Karpas-422 (cell line): ENCODE data around the gene CPLX4. TPM values are rescaled to one million over a fixed set of nuclear protein-coding genes. Genes with fewer than 3 reads are reported as not detected.

Experiments
- DNase-seq: peaks from one replicate; pipeline ENCODE4 v3.0.0-alpha.2; 2015
- H2AFZ ChIP-seq: fragments of 200-600 bp; sonication (generic); 2 replicates; pipeline ENCODE4 v1.6.1; 2014; ENCODE audit warnings: antibody characterized with exemption, low read length, mixed read lengths
- H3K27ac ChIP-seq: fragments of 200-600 bp; sonication (generic); 2 replicates; pipeline ENCODE4 v1.5.1; 2014; ENCODE audit warnings: mild to moderate bottlenecking, low read length, moderate library complexity
- H3K27me3 ChIP-seq: fragments of 200-600 bp; sonication (generic); 2 replicates; pipeline ENCODE4 v1.6.1; 2014; ENCODE audit warnings: low read length, mixed read lengths
- H3K36me3 ChIP-seq: fragments of 200-600 bp; sonication (generic); 2 replicates; pipeline ENCODE4 v1.6.1; 2014; ENCODE audit warnings: low read length, mixed read lengths; ENCODE audit not compliant: insufficient read depth
- H3K4me1 ChIP-seq: fragments of 200-600 bp; sonication (generic); 2 replicates; pipeline ENCODE4 v1.6.1; 2014; ENCODE audit warnings: mild to moderate bottlenecking, low read length, mixed read lengths
- H3K4me2 ChIP-seq: fragments of 200-600 bp; sonication (generic); 2 replicates; pipeline ENCODE4 v1.6.1; 2014; ENCODE audit warnings: low read length, low read depth, mild to moderate bottlenecking; ENCODE audit not compliant: poor library complexity, severe bottlenecking
- H3K4me3 ChIP-seq: fragments of 200-600 bp; sonication (generic); 2 replicates; pipeline ENCODE4 v1.5.1; 2014; ENCODE audit warnings: mild to moderate bottlenecking, antibody characterized with exemption, low read length, mixed read lengths
- H3K79me2 ChIP-seq: fragments of 200-600 bp; sonication (generic); 2 replicates; pipeline ENCODE4 v1.6.1; 2014; ENCODE audit warnings: mild to moderate bottlenecking, low read length, mixed read lengths
- H3K9ac ChIP-seq: fragments of 200-600 bp; sonication (generic); 2 replicates; pipeline ENCODE4 v1.6.0; 2014; ENCODE audit warnings: low read length
- H3K9me2 ChIP-seq: fragments of 200-600 bp; sonication (generic), shearing (Covaris generic); replicated peaks from 2 replicates; pipeline ENCODE4 v1.6.0; 2014; ENCODE audit warnings: mild to moderate bottlenecking, low read length, moderate library complexity; ENCODE audit not compliant: insufficient read depth
- H3K9me3 ChIP-seq: fragments of 300-700, 200-600 bp; sonication (generic); 2 replicates; pipeline ENCODE4 v1.6.1; 2014; ENCODE audit warnings: low read length, mixed read lengths
- H4K20me1 ChIP-seq: fragments of 200-600 bp; sonication (generic); 2 replicates; pipeline ENCODE4 v1.6.1; 2014; ENCODE audit warnings: mild to moderate bottlenecking, antibody characterized with exemption, low read length, low read depth; ENCODE audit not compliant: insufficient read depth
- total RNA-seq: library from RNA; depleted of rRNA; stranded (reverse); fragments of >200 nt; shearing (Covaris generic); gene quantifications from 2 replicates; pipeline ENCODE4 v1.2.3, GENCODE V29; 2014; ENCODE audit warnings: low replicate concordance

The CPLX4 gene
- total RNA-seq, 1 experiment from 2014 or later: not detected

GRCh38 chr18:59328683-59329082 is 10.2 kb upstream of the CPLX4 start:
- no peak overlapping the region for H2AFZ ChIP-seq
- no peaks in the 10 kb centered on the region for H3K79me2 ChIP-seq
- no peaks in the 10 kb centered on the region for H3K4me1 ChIP-seq
- H3K27me3 ChIP-seq: no peaks in the 10 kb centered on the region
- H3K4me3 ChIP-seq: no peak overlapping the region
- H3K36me3 ChIP-seq: peaks cover 61% of the 10 kb centered on the region
- no peaks in the 10 kb centered on the region for H4K20me1 ChIP-seq
- H3K4me2 ChIP-seq: no peak overlapping the region
- H3K9me3 ChIP-seq: no peaks in the 10 kb centered on the region
- no peak for DNase-seq
- no peaks in the 10 kb centered on the region for H3K9me2 ChIP-seq
- no peak overlapping the region for H3K27ac ChIP-seq
- no peak overlapping the region for H3K9ac ChIP-seq

GRCh38 chr18:59325965-59326364 is 7.5 kb upstream of the CPLX4 start:
- Histone ChIP-seq H3K9me2 (no peaks in the 10 kb centered on the region), H3K4me3 (no peak overlapping the region), H3K9me3 (no peaks in the 10 kb centered on the region), H3K27ac (no peak overlapping the region), H2AFZ (no peak overlapping the region), H3K79me2 (no peaks in the 10 kb centered on the region), H3K36me3 (peaks cover 41% of the 10 kb centered on the region), H3K27me3 (no peaks in the 10 kb centered on the region), H4K20me1 (no peaks in the 10 kb centered on the region), H3K4me2 (no peak overlapping the region), H3K4me1 (no peaks in the 10 kb centered on the region), H3K9ac (no peak overlapping the region)
- DNase-seq: no peak

GRCh38 chr18:59324623-59324971 is 6.1 kb upstream of the CPLX4 start:
- H4K20me1 ChIP-seq: no peaks in the 10 kb centered on the region
- no peak overlapping the region for H3K4me2 ChIP-seq
- no peaks in the 10 kb centered on the region for H3K27me3 ChIP-seq
- no peak overlapping the region for H3K4me3 ChIP-seq
- DNase-seq: no peak
- H3K4me1 ChIP-seq: no peaks in the 10 kb centered on the region
- no peak overlapping the region for H2AFZ ChIP-seq
- no peaks in the 10 kb centered on the region for H3K9me3 ChIP-seq
- H3K27ac ChIP-seq: no peak overlapping the region
- no peaks in the 10 kb centered on the region for H3K79me2 ChIP-seq
- H3K36me3 ChIP-seq: peaks cover 32% of the 10 kb centered on the region
- no peaks in the 10 kb centered on the region for H3K9me2 ChIP-seq
- no peak overlapping the region for H3K9ac ChIP-seq

- H3K27me3 ChIP-seq: no peaks in the 10 kb centered on the region
- no peak overlapping the region for H3K27ac ChIP-seq
- peaks cover 27% of the 10 kb centered on the region for H3K36me3 ChIP-seq
- no peak overlapping the region for H3K9ac ChIP-seq
- no peak overlapping the region for H3K4me2 ChIP-seq
- H3K79me2 ChIP-seq: no peaks in the 10 kb centered on the region
- no peaks in the 10 kb centered on the region for H3K9me3 ChIP-seq
- no peaks in the 10 kb centered on the region for H3K4me1 ChIP-seq
- H4K20me1 ChIP-seq: no peaks in the 10 kb centered on the region
- DNase-seq: no peak
- H2AFZ ChIP-seq: no peak overlapping the region
- H3K9me2 ChIP-seq: no peaks in the 10 kb centered on the region
- no peak overlapping the region for H3K4me3 ChIP-seq
Observed at GRCh38 chr18:59323931-59324622, 5.6 kb upstream of the CPLX4 start.

GRCh38 chr18:59311631-59312030 is 6.8 kb downstream of the CPLX4 start:
- H3K9ac ChIP-seq: no peak overlapping the region
- H3K4me3 ChIP-seq: no peak overlapping the region
- no peak overlapping the region for H3K27ac ChIP-seq
- no peaks in the 10 kb centered on the region for H3K9me2 ChIP-seq
- no peaks in the 10 kb centered on the region for H3K9me3 ChIP-seq
- H2AFZ ChIP-seq: no peak overlapping the region
- no peaks in the 10 kb centered on the region for H3K4me1 ChIP-seq
- no peak overlapping the region for H3K4me2 ChIP-seq
- no peaks in the 10 kb centered on the region for H4K20me1 ChIP-seq
- no peak for DNase-seq
- no peaks in the 10 kb centered on the region for H3K27me3 ChIP-seq
- H3K79me2 ChIP-seq: no peaks in the 10 kb centered on the region
- H3K36me3 ChIP-seq: no peaks in the 10 kb centered on the region

- Histone ChIP-seq H3K27ac (no peak overlapping the region), H4K20me1 (no peaks in the 10 kb centered on the region), H3K9ac (no peak overlapping the region), H3K4me3 (no peak overlapping the region), H3K79me2 (no peaks in the 10 kb centered on the region), H3K27me3 (no peaks in the 10 kb centered on the region), H3K9me2 (no peaks in the 10 kb centered on the region), H3K4me2 (no peak overlapping the region), H3K9me3 (no peaks in the 10 kb centered on the region), H3K4me1 (no peaks in the 10 kb centered on the region), H3K36me3 (no peaks in the 10 kb centered on the region), H2AFZ (no peak overlapping the region)
- DNase-seq: no peak
Observed at GRCh38 chr18:59308938-59309260, 9.6 kb downstream of the CPLX4 start.

GRCh38 chr18:59308248-59308937 is 10.1 kb downstream of the CPLX4 start:
- Histone ChIP-seq H3K4me3 (no peak overlapping the region), H2AFZ (no peak overlapping the region), H3K27ac (no peak overlapping the region)

GRCh38 chr18:59306640-59307039 is 11.8 kb downstream of the CPLX4 start:
- H3K27me3 ChIP-seq: no peaks in the 10 kb centered on the region
- H4K20me1 ChIP-seq: no peaks in the 10 kb centered on the region
- H3K4me2 ChIP-seq: no peak overlapping the region
- no peak overlapping the region for H3K27ac ChIP-seq
- H3K4me3 ChIP-seq: no peak overlapping the region
- H3K9ac ChIP-seq: no peak overlapping the region
- H3K4me1 ChIP-seq: no peaks in the 10 kb centered on the region
- H3K36me3 ChIP-seq: no peaks in the 10 kb centered on the region
- H2AFZ ChIP-seq: no peak overlapping the region
- no peak for DNase-seq
- no peaks in the 10 kb centered on the region for H3K9me3 ChIP-seq
- no peaks in the 10 kb centered on the region for H3K79me2 ChIP-seq
- no peaks in the 10 kb centered on the region for H3K9me2 ChIP-seq

More at GRCh38 chr18:59308248-59308937, 10.1 kb downstream of the CPLX4 start:
- no peak overlapping the region for H3K4me2 ChIP-seq
- DNase-seq: peak; percentile 81
- H3K79me2 ChIP-seq: no peaks in the 10 kb centered on the region
- H3K27me3 ChIP-seq: no peaks in the 10 kb centered on the region
- H3K9me2 ChIP-seq: no peaks in the 10 kb centered on the region
- no peaks in the 10 kb centered on the region for H3K36me3 ChIP-seq
- H3K9me3 ChIP-seq: no peaks in the 10 kb centered on the region
- H3K4me1 ChIP-seq: no peaks in the 10 kb centered on the region
- no peaks in the 10 kb centered on the region for H4K20me1 ChIP-seq
- no peak overlapping the region for H3K9ac ChIP-seq
